ENCODE measurements around the gene DDIAS.

DNA sequence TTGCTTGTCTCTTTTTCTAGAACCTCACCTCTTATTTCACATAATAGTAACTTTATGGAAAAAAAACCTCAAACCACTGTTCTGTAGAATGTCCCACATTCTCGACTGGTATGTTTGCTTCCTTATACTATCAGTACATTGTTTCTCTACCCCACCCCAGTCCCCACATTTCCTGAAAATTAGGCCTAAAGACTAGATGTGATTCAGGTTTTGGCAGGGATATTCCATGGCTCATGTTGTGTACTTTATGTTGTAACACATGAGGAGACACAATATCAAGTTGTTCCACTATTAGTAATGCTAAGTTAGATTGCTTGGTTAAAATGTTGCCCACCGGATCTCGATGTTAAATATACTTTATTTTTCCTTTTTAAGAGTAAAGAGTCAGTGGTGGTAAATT, 34.7 kb downstream of the DDIAS start:
- TF ChIP-seq, protein P1, sequence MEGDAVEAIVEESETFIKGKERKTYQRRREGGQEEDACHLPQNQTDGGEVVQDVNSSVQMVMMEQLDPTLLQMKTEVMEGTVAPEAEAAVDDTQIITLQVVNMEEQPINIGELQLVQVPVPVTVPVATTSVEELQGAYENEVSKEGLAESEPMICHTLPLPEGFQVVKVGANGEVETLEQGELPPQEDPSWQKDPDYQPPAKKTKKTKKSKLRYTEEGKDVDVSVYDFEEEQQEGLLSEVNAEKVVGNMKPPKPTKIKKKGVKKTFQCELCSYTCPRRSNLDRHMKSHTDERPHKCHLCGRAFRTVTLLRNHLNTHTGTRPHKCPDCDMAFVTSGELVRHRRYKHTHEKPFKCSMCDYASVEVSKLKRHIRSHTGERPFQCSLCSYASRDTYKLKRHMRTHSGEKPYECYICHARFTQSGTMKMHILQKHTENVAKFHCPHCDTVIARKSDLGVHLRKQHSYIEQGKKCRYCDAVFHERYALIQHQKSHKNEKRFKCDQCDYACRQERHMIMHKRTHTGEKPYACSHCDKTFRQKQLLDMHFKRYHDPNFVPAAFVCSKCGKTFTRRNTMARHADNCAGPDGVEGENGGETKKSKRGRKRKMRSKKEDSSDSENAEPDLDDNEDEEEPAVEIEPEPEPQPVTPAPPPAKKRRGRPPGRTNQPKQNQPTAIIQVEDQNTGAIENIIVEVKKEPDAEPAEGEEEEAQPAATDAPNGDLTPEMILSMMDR (IDR thresholded peaks at IDR 0.05 in 2 of 3, conservative IDR thresholded peaks at IDR 0.05 in 1 of 3; ENCODE audit: insufficient read depth in 2 of 3, low read depth in 1 of 3, low read length in 3 of 3), result no peak
- TF ChIP-seq POLR2A (conservative IDR thresholded peaks at IDR 0.05) (no peak), ZC3H11A (IDR thresholded peaks at IDR 0.05; ENCODE audit: low read depth, low read length) (no peak), PHF8 (IDR thresholded peaks at IDR 0.05; ENCODE audit: borderline replicate concordance, low read length) (no peak), ZNF384 (IDR thresholded peaks at IDR 0.05; ENCODE audit: low read depth, low read length) (no peak), NELFE (IDR thresholded peaks at IDR 0.05; ENCODE audit: insufficient read depth, insufficient read length) (no peak), JUNB (CRISPR knock-in tag; conservative IDR thresholded peaks at IDR 0.05) (no peak), CEBPG (CRISPR knock-in tag; IDR thresholded peaks at IDR 0.05) (no peak), CEBPG (tag; conservative IDR thresholded peaks at IDR 0.05 in 1 of 2, IDR thresholded peaks at IDR 0.05 in 1 of 2) (no peak), KLF16 (IDR thresholded peaks at IDR 0.05) (no peak)
- TF ChIP-seq, protein P2, sequence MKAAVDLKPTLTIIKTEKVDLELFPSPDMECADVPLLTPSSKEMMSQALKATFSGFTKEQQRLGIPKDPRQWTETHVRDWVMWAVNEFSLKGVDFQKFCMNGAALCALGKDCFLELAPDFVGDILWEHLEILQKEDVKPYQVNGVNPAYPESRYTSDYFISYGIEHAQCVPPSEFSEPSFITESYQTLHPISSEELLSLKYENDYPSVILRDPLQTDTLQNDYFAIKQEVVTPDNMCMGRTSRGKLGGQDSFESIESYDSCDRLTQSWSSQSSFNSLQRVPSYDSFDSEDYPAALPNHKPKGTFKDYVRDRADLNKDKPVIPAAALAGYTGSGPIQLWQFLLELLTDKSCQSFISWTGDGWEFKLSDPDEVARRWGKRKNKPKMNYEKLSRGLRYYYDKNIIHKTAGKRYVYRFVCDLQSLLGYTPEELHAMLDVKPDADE (conservative IDR thresholded peaks at IDR 0.05; ENCODE audit: control insufficient read depth, low read depth, low read length), result no peak
- TF ChIP-seq, protein P3, sequence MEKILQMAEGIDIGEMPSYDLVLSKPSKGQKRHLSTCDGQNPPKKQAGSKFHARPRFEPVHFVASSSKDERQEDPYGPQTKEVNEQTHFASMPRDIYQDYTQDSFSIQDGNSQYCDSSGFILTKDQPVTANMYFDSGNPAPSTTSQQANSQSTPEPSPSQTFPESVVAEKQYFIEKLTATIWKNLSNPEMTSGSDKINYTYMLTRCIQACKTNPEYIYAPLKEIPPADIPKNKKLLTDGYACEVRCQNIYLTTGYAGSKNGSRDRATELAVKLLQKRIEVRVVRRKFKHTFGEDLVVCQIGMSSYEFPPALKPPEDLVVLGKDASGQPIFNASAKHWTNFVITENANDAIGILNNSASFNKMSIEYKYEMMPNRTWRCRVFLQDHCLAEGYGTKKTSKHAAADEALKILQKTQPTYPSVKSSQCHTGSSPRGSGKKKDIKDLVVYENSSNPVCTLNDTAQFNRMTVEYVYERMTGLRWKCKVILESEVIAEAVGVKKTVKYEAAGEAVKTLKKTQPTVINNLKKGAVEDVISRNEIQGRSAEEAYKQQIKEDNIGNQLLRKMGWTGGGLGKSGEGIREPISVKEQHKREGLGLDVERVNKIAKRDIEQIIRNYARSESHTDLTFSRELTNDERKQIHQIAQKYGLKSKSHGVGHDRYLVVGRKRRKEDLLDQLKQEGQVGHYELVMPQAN (IDR thresholded peaks at IDR 0.05; ENCODE audit: borderline replicate concordance), result no peak
- TF ChIP-seq, protein P4, sequence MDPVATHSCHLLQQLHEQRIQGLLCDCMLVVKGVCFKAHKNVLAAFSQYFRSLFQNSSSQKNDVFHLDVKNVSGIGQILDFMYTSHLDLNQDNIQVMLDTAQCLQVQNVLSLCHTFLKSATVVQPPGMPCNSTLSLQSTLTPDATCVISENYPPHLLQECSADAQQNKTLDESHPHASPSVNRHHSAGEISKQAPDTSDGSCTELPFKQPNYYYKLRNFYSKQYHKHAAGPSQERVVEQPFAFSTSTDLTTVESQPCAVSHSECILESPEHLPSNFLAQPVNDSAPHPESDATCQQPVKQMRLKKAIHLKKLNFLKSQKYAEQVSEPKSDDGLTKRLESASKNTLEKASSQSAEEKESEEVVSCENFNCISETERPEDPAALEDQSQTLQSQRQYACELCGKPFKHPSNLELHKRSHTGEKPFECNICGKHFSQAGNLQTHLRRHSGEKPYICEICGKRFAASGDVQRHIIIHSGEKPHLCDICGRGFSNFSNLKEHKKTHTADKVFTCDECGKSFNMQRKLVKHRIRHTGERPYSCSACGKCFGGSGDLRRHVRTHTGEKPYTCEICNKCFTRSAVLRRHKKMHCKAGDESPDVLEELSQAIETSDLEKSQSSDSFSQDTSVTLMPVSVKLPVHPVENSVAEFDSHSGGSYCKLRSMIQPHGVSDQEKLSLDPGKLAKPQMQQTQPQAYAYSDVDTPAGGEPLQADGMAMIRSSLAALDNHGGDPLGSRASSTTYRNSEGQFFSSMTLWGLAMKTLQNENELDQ (CRISPR knock-in tag; IDR thresholded peaks at IDR 0.05; ENCODE audit: borderline replicate concordance), result no peak
